ENCODE data around the gene BOLA2.
"Not testable (repeated sequence)": the region's sequence is repeated elsewhere in the genome, so short reads cannot be mapped to it uniquely, and the experiment has no call there.

Gene BOLA2

GRCh38 chr16:29453754-29454153 lies 397 bp downstream of the BOLA2 start:
- H3K9me3 ChIP-seq (ENCODE audit: control insufficient read depth in 1 of 2, low read length in 2 of 2); H3K4me3 ChIP-seq (ENCODE audit: low read depth in 1 of 2, low read length in 2 of 2); H3K36me3 ChIP-seq (ENCODE audit: control insufficient read depth in 1 of 2, insufficient read depth in 2 of 2, low read length in 2 of 2); H3K27me3 ChIP-seq (ENCODE audit: low read depth, low read length); H3K4me1 ChIP-seq (ENCODE audit: control insufficient read depth in 1 of 2, insufficient read depth in 2 of 2, low read length in 2 of 2); H3K27ac ChIP-seq (ENCODE audit: low read length): not testable (repeated sequence)

GRCh38 chr16:29425390-29425789 lies 28.8 kb downstream of the BOLA2 start:
- not testable (repeated sequence) for H3K27ac ChIP-seq (ENCODE audit: low read length); H3K4me1 ChIP-seq (ENCODE audit: control insufficient read depth in 1 of 2, insufficient read depth in 2 of 2, low read length in 2 of 2); H3K9me3 ChIP-seq (ENCODE audit: control insufficient read depth in 1 of 2, low read length in 2 of 2); H3K4me3 ChIP-seq (ENCODE audit: low read depth in 1 of 2, low read length in 2 of 2); H3K36me3 ChIP-seq (ENCODE audit: control insufficient read depth in 1 of 2, insufficient read depth in 2 of 2, low read length in 2 of 2); H3K27me3 ChIP-seq (ENCODE audit: low read depth, low read length)

GRCh38 chr16:29423587-29423986 lies 30.6 kb downstream of the BOLA2 start:
- H3K36me3 ChIP-seq (ENCODE audit: control insufficient read depth in 1 of 2, insufficient read depth in 2 of 2, low read length in 2 of 2); H3K27me3 ChIP-seq (ENCODE audit: low read depth, low read length); H3K4me3 ChIP-seq (ENCODE audit: low read depth in 1 of 2, low read length in 2 of 2); H3K9me3 ChIP-seq (ENCODE audit: control insufficient read depth in 1 of 2, low read length in 2 of 2); H3K4me1 ChIP-seq (ENCODE audit: control insufficient read depth in 1 of 2, insufficient read depth in 2 of 2, low read length in 2 of 2); H3K27ac ChIP-seq (ENCODE audit: low read length): not testable (repeated sequence)

GRCh38 chr16:29405249-29405648 lies 48.9 kb downstream of the BOLA2 start:
- not testable (repeated sequence) for H3K36me3 ChIP-seq (ENCODE audit: control insufficient read depth in 1 of 2, insufficient read depth in 2 of 2, low read length in 2 of 2); H3K27me3 ChIP-seq (ENCODE audit: low read depth, low read length); H3K4me1 ChIP-seq (ENCODE audit: control insufficient read depth in 1 of 2, insufficient read depth in 2 of 2, low read length in 2 of 2); H3K27ac ChIP-seq (ENCODE audit: low read length); H3K9me3 ChIP-seq (ENCODE audit: control insufficient read depth in 1 of 2, low read length in 2 of 2); H3K4me3 ChIP-seq (ENCODE audit: low read depth in 1 of 2, low read length in 2 of 2)
